Neuronal stem cell (in vitro differentiated cells): ENCODE data around the gene SUPT20HL1.
"Not testable (repeated sequence)": the region's sequence is repeated elsewhere in the genome, so short reads cannot be mapped to it uniquely, and the experiment has no call there.

ENCODE experiments used
- DNase-seq: peaks from one replicate; pipeline ENCODE4 v3.0.0-alpha.2; 2013; ENCODE audit warnings: low spot score
- H2AFZ ChIP-seq: one replicate; pipeline ENCODE4 v1.6.1; 2013; ENCODE audit warnings: mild to moderate bottlenecking, low read length, inconsistent platforms
- H2AK5ac ChIP-seq: 2 replicates; pipeline ENCODE4 v1.6.1; 2013; ENCODE audit warnings: low read depth, mild to moderate bottlenecking, inconsistent platforms, low read length, moderate library complexity, mixed read lengths
- H2BK120ac ChIP-seq: 2 replicates; pipeline ENCODE4 v1.6.1; 2013; ENCODE audit warnings: low read depth, mild to moderate bottlenecking, inconsistent platforms, low read length, moderate library complexity, mixed read lengths
- H2BK12ac ChIP-seq: one replicate; pipeline ENCODE4 v1.6.1; 2013; ENCODE audit warnings: low read length, inconsistent platforms
- H2BK15ac ChIP-seq: 2 replicates; pipeline ENCODE4 v1.6.1; 2013; ENCODE audit warnings: mild to moderate bottlenecking, low read length, inconsistent platforms, mixed read lengths
- H2BK5ac ChIP-seq: one replicate; pipeline ENCODE4 v1.6.1; 2013; ENCODE audit warnings: inconsistent platforms, mild to moderate bottlenecking, low read length, moderate library complexity
- H3K14ac ChIP-seq: one replicate; pipeline ENCODE4 v1.6.1; 2013; ENCODE audit warnings: low read length, inconsistent platforms
- H3K18ac ChIP-seq: 2 replicates; pipeline ENCODE4 v1.6.1; 2013; ENCODE audit warnings: low read length, inconsistent platforms
- H3K23ac ChIP-seq: 2 replicates; pipeline ENCODE4 v1.6.1; 2013; ENCODE audit warnings: low read depth, mild to moderate bottlenecking, mixed read lengths, low read length, inconsistent platforms; ENCODE audit not compliant: poor library complexity
- H3K27ac ChIP-seq: replicated peaks from 3 replicates; pipeline ENCODE4 v1.5.1; 2013; ENCODE audit warnings: low read length, inconsistent platforms
- H3K27me3 ChIP-seq, 3 experiments: 2 replicates each; pipeline ENCODE4 v1.6.1; 2013; ENCODE audit warnings: low read length in 3 of 3, mild to moderate bottlenecking in 2 of 3, inconsistent platforms in 1 of 3, low read depth in 1 of 3, mixed read lengths in 1 of 3, moderate library complexity in 1 of 3; ENCODE audit not compliant: control insufficient read depth in 3 of 3, insufficient read depth in 3 of 3
- H3K36me3 ChIP-seq, 2 donors: replicated peaks in 1 of 2; 2 replicates each; pipeline ENCODE4 v1.6.1; 2013; ENCODE audit warnings: low read length in 2 of 2; ENCODE audit not compliant: control insufficient read depth in 2 of 2, insufficient read depth in 2 of 2
- H3K4ac ChIP-seq: 2 replicates; pipeline ENCODE4 v1.6.1; 2013; ENCODE audit warnings: inconsistent platforms, mild to moderate bottlenecking, low read length, moderate library complexity
- H3K4me1 ChIP-seq, 2 donors: 1 replicate in 1 of 2; 2 replicates in 1 of 2; pipeline ENCODE4 v1.6.1; 2013; ENCODE audit warnings: low read length in 2 of 2, low read depth in 1 of 2; ENCODE audit not compliant: control insufficient read depth in 2 of 2, insufficient read depth in 1 of 2
- H3K4me2 ChIP-seq: one replicate; pipeline ENCODE4 v1.6.1; 2013; ENCODE audit warnings: mild to moderate bottlenecking, low read length, inconsistent platforms; ENCODE audit not compliant: insufficient read depth, poor library complexity, severe bottlenecking
- H3K4me3 ChIP-seq, 2 donors: 2 replicates each; pipeline ENCODE4 v1.5.1; 2013; ENCODE audit warnings: low read length in 2 of 2, mild to moderate bottlenecking in 2 of 2, inconsistent platforms in 1 of 2, moderate library complexity in 1 of 2
- H3K79me1 ChIP-seq: one replicate; pipeline ENCODE4 v1.6.1; 2013; ENCODE audit warnings: low read depth, mild to moderate bottlenecking, inconsistent platforms, low read length, moderate library complexity
- H3K9ac ChIP-seq: one replicate; pipeline ENCODE4 v1.6.1; 2013; ENCODE audit warnings: mild to moderate bottlenecking, low read depth, low read length, inconsistent platforms; ENCODE audit not compliant: poor library complexity
- H3K9me3 ChIP-seq, 2 donors: replicated peaks in 1 of 2; 2 replicates each; pipeline versions ENCODE3 to v1.6.1; 2013; ENCODE audit warnings: low read length in 2 of 2, mild to moderate bottlenecking in 2 of 2, inconsistent platforms in 1 of 2, low read depth in 1 of 2, mixed read lengths in 1 of 2, moderate library complexity in 1 of 2; ENCODE audit not compliant: control insufficient read depth in 2 of 2, insufficient read depth in 1 of 2
- H4K8ac ChIP-seq: one replicate; pipeline ENCODE4 v1.6.1; 2013; ENCODE audit warnings: low read depth, mild to moderate bottlenecking, inconsistent platforms, low read length, moderate library complexity
- H4K91ac ChIP-seq: one replicate; pipeline ENCODE4 v1.6.1; 2013; ENCODE audit warnings: low read length, low read depth, mild to moderate bottlenecking, inconsistent platforms; ENCODE audit not compliant: poor library complexity
- WGBS, 2 donors: extraction: QIAGEN DNeasy Blood & Tissue Kit; methylation state at CpG; one replicate each; pipeline ENCODE4 v1.1.7; 2013; ENCODE audit warnings: missing lambda C conversion rate in 2 of 2, mixed read lengths in 1 of 2; ENCODE audit not compliant: insufficient read length in 2 of 2, insufficient replicate concordance in 1 of 2; ENCODE audit errors: extremely low coverage in 2 of 2; 5-methylcytosine and 5-hydroxymethylcytosine counted together

Gene SUPT20HL1

DNA sequence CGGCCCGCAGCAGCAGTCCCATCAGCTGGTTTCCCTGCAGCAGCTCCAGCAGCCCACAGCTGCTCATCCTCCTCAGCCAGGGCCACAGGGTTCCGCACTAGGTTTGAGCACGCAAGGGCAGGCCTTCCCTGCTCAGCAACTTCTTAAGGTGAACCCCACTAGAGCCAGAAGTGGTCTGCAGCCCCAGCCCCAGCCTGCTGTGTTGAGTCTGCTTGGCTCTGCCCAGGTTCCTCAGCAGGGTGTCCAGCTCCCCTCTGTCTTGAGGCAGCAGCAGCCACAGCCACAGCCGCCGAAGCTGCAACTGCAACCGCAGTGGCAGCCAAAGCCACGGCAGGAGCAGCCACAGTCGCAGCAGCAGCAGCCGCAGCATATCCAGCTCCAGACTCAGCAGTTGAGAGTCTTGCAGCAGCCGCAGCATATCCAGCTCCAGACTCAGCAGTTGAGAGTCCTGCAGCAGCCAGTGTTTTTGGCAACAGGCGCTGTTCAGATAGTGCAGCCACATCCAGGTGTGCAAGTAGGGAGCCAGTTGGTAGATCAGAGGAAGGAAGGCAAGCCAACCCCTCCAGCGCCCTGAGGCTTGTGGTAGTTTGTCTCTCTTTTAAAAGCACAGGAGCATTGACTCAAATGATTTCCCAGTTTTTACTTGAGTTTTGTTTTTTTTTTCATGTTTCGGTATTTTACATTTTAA is 4.6 kb downstream of the SUPT20HL1 start:
- H3K27ac ChIP-seq = no peak overlapping the region
- H2AFZ ChIP-seq = no peak overlapping the region
- no peak overlapping the region for H2BK5ac ChIP-seq
- no peaks in the 10 kb centered on the region for H3K36me3 ChIP-seq
- no peak overlapping the region for H4K91ac ChIP-seq
- H3K4ac ChIP-seq = no peak overlapping the region
- no peak overlapping the region for H3K4me3 ChIP-seq
- H3K4me2 ChIP-seq = peak overlapping the region; percentile 18
- no peak overlapping the region for H3K23ac ChIP-seq
- H3K9me3 ChIP-seq = no peaks in the 10 kb centered on the region
- no peaks in the 10 kb centered on the region for H3K4me1 ChIP-seq
- H4K8ac ChIP-seq = no peak overlapping the region
- no peak for DNase-seq
- no peaks in the 10 kb centered on the region for H3K79me1 ChIP-seq
- no CpG with 5 or more reads among the region's 14 CpGs for WGBS, 2 donors
- H2AK5ac ChIP-seq = no peak overlapping the region
- no peak overlapping the region for H3K9ac ChIP-seq
- H2BK12ac ChIP-seq = no peak overlapping the region
- no peak overlapping the region for H2BK15ac ChIP-seq
- peaks cover 0 to 14% (median 0%) of the 10 kb centered on the region in 3 experiments for H3K27me3 ChIP-seq
- no peak overlapping the region for H3K14ac ChIP-seq
- peak overlapping the region; percentile 48 for H3K18ac ChIP-seq
- no peak overlapping the region for H2BK120ac ChIP-seq

- not testable (repeated sequence) for H3K4me2 ChIP-seq, H2AFZ ChIP-seq, H3K79me1 ChIP-seq, H3K36me3 ChIP-seq, H3K14ac ChIP-seq, H3K4me3 ChIP-seq, H2BK5ac ChIP-seq, H3K23ac ChIP-seq, H3K4ac ChIP-seq, DNase-seq, H4K8ac ChIP-seq, H3K9ac ChIP-seq, H2BK15ac ChIP-seq, H4K91ac ChIP-seq, H3K18ac ChIP-seq, H2BK12ac ChIP-seq, H2BK120ac ChIP-seq, H3K27ac ChIP-seq, H3K9me3 ChIP-seq, H2AK5ac ChIP-seq, H3K4me1 ChIP-seq
- peaks cover 0 to 24% (median 4%) of the 10 kb centered on the region in 3 experiments for H3K27me3 ChIP-seq
- no CpG with 5 or more reads among the region's 4 CpGs for WGBS, 2 donors
Observed at GRCh38 chrX:24366762-24367400, 6.4 kb downstream of the SUPT20HL1 start.

DNA sequence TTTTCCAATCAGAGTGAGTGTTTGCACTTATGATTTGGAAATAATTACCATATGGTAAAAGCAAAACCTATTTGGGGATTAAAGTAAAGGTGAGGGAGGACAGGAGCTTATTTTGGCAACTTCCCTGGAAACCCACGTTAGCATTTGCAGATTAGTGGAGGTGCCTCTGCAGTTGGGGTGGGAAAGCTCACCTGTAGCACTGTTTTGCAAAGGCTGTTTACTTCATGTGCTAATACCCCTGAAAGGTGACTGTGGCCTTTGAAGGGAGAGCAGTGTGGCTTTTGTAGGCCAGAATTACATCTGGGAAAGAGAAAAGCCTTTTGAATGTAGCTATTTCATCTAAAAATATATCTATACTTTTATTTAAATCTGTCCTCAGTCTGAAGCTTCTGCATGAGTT is 9.4 kb downstream of the SUPT20HL1 start:
- Histone ChIP-seq H2BK5ac (no peak overlapping the region), H3K18ac (no peak overlapping the region), H3K9ac (no peak overlapping the region), H3K4me1 (peaks cover 0 to 2% of the 10 kb centered on the region in 2 donors), H2BK120ac (no peak overlapping the region), H2BK15ac (no peak overlapping the region), H3K4ac (no peak overlapping the region), H3K36me3 (no peaks in the 10 kb centered on the region), H3K23ac (no peak overlapping the region), H4K8ac (no peak overlapping the region), H2AK5ac (no peak overlapping the region), H3K4me2 (no peak overlapping the region), H3K4me3 (no peak overlapping the region), H2AFZ (no peak overlapping the region), H4K91ac (no peak overlapping the region), H3K27ac (no peak overlapping the region), H3K14ac (no peak overlapping the region), H3K9me3 (no peaks in the 10 kb centered on the region), H2BK12ac (no peak overlapping the region), H3K27me3 (peaks cover 0 to 24% (median 4%) of the 10 kb centered on the region in 3 experiments), H3K79me1 (no peaks in the 10 kb centered on the region)
- no peak for DNase-seq
- no CpG with 5 or more reads among the region's 1 CpG for WGBS, 2 donors

DNA sequence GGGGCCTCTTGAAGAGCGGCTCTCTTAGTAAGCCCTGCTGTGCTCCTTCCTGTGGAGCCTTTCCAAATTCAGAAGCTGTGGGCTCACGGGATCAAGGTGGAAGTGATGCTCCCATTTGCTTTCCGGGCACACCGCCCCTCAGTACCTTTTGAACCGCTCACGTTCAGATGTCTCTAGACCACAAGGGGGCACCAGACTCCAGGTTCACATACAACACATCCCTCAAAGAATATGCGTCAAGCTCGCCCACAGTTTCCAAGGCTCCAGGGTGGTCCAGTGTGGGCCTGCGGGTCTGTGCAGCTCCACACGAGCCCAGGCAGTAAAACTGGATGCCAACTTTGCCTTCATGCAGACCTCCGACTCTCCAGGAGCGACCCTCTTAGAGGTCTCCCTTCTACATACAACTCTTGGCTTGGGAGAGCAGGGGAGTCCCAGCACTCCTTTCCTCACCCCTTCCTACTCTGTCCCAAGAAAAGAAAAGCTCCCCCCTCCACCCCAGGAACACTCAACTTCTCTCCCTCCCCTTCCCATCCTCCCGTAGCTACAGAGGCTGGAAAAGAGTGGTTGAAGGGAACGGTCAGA is 11.0 kb downstream of the SUPT20HL1 start:
- H2AK5ac ChIP-seq = no peak overlapping the region
- no peak overlapping the region for H4K8ac ChIP-seq
- no peak overlapping the region for H3K23ac ChIP-seq
- peak overlapping the region; percentile 11 for H3K18ac ChIP-seq
- no CpG with 5 or more reads among the region's 14 CpGs for WGBS, 2 donors
- H3K4ac ChIP-seq = no peak overlapping the region
- H3K27ac ChIP-seq = no peak overlapping the region
- H3K9me3 ChIP-seq = no peaks in the 10 kb centered on the region
- H3K4me2 ChIP-seq = peak overlapping the region; percentile 40
- peaks cover 0 to 2% of the 10 kb centered on the region in 2 donors for H3K4me1 ChIP-seq
- no peak overlapping the region for H2BK15ac ChIP-seq
- no peak overlapping the region for H3K14ac ChIP-seq
- H2BK120ac ChIP-seq = no peak overlapping the region
- H3K9ac ChIP-seq = no peak overlapping the region
- peaks cover 0 to 28% (median 4%) of the 10 kb centered on the region in 3 experiments for H3K27me3 ChIP-seq
- peak overlapping the region; percentile 65 for H2AFZ ChIP-seq
- peak; percentile 67 for DNase-seq
- no peak overlapping the region for H3K4me3 ChIP-seq
- no peak overlapping the region for H2BK12ac ChIP-seq
- H3K36me3 ChIP-seq = no peaks in the 10 kb centered on the region
- no peaks in the 10 kb centered on the region for H3K79me1 ChIP-seq
- no peak overlapping the region for H4K91ac ChIP-seq
- H2BK5ac ChIP-seq = no peak overlapping the region
